Naive thymus-derived CD4-positive, alpha-beta T cell (primary cell): ENCODE results near the gene PLA1A. TPM values are rescaled to one million over a fixed set of nuclear protein-coding genes. Genes with fewer than 3 reads are reported as not detected.

Experiments
- ATAC-seq: fragments of 150-1000 bp; cut with Tn5 transposase; 2 replicates; pipeline ENCODE4 v1.10.0; 2021; ENCODE audit warnings: mild to moderate bottlenecking, moderate library complexity
- CTCF ChIA-PET: fragments of 350-600 bp; sonication (Branson Sonifier 250); formaldehyde crosslinking; loops from one replicate; lab custom pipeline; 2021; ENCODE audit warnings: antibody characterized with exemption; lab: Charles Lee
- POLR2A ChIA-PET: fragments of 350-600 bp; sonication (Branson Sonifier 250); formaldehyde crosslinking; loops from one replicate; lab custom pipeline; 2021; ENCODE audit warnings: antibody characterized with exemption, inconsistent platforms; lab: Charles Lee
- DNase-seq, 9 donors: peaks; one replicate each; pipeline versions ENCODE4 v3.0.0 to v3.0.0-alpha.2; 2020 to 2022; ENCODE audit warnings: mixed read lengths in 1 of 9
- H3K27ac ChIP-seq: one replicate; pipeline ENCODE4 v1.7.0; 2013; ENCODE audit warnings: mild to moderate bottlenecking, low read depth, low read length, moderate library complexity
- H3K27me3 ChIP-seq, 2 donors: one replicate each; pipeline ENCODE4 v1.7.0; 2013; ENCODE audit warnings: low read length in 2 of 2, mild to moderate bottlenecking in 2 of 2, moderate library complexity in 2 of 2; ENCODE audit not compliant: control insufficient read depth in 2 of 2, insufficient read depth in 2 of 2
- H3K36me3 ChIP-seq, 3 experiments: 1 replicate in 2 of 3; 2 replicates in 1 of 3; pipeline ENCODE4 v1.7.0; 2013; ENCODE audit warnings: low read length in 3 of 3, mild to moderate bottlenecking in 3 of 3, moderate library complexity in 1 of 3; ENCODE audit not compliant: insufficient read depth in 3 of 3, control insufficient read depth in 2 of 3
- H3K4me1 ChIP-seq, 2 donors: one replicate each; pipeline ENCODE4 v1.7.0; 2013; ENCODE audit warnings: low read length in 2 of 2, mild to moderate bottlenecking in 2 of 2, moderate library complexity in 1 of 2; ENCODE audit not compliant: control insufficient read depth in 2 of 2, insufficient read depth in 2 of 2
- H3K4me3 ChIP-seq: 2 replicates; pipeline ENCODE4 v1.7.0; 2013; ENCODE audit warnings: mild to moderate bottlenecking, low read length
- H3K9me3 ChIP-seq, 3 experiments: 1 replicate in 2 of 3; 2 replicates in 1 of 3; pipeline ENCODE4 v1.7.0; 2013; ENCODE audit warnings: low read length in 3 of 3; ENCODE audit not compliant: control insufficient read depth in 2 of 3
- H3K27ac Mint-ChIP-seq, 9 donors: one replicate each; pipeline ENCODE4 v1.8.0; 2020 to 2022; ENCODE audit warnings: mixed read lengths in 9 of 9, mild to moderate bottlenecking in 8 of 9, moderate library complexity in 5 of 9, inconsistent platforms in 2 of 9
- H3K27me3 Mint-ChIP-seq, 5 donors: one replicate each; pipeline ENCODE4 v1.8.0; 2021 to 2022; ENCODE audit warnings: mixed read lengths in 5 of 5, mild to moderate bottlenecking in 1 of 5
- H3K36me3 Mint-ChIP-seq, 5 donors: one replicate each; pipeline ENCODE4 v1.8.0; 2020 to 2022; ENCODE audit warnings: mixed read lengths in 5 of 5, mild to moderate bottlenecking in 3 of 5, inconsistent platforms in 1 of 5
- H3K4me1 Mint-ChIP-seq, 7 donors: one replicate each; pipeline ENCODE4 v1.8.0; 2020 to 2022; ENCODE audit warnings: mixed read lengths in 7 of 7, mild to moderate bottlenecking in 3 of 7, inconsistent platforms in 1 of 7
- H3K4me3 Mint-ChIP-seq, 10 donors: one replicate each; pipeline ENCODE4 v1.8.0; 2020 to 2022; ENCODE audit warnings: mild to moderate bottlenecking in 10 of 10, mixed read lengths in 10 of 10, moderate library complexity in 6 of 10, inconsistent platforms in 2 of 10
- H3K9me3 Mint-ChIP-seq, 11 donors: one replicate each; pipeline ENCODE4 v1.8.0; 2020 to 2022; ENCODE audit warnings: mixed read lengths in 11 of 11, mild to moderate bottlenecking in 4 of 11, inconsistent platforms in 1 of 11, moderate library complexity in 1 of 11
- intact Hi-C, 2 donors: fragments of 100-400 bp; cut with micrococcal nuclease; formaldehyde crosslinking; loops; one replicate each; pipeline ENCODE4 v1.15.1; 2023
- polyA plus RNA-seq, 2 donors: library from polyadenylated mRNA; unstranded; fragments of 300-500 nt; fragmentation: Illumina TruSeq; gene quantifications; one replicate each; pipeline ENCODE4 v1.2.3, GENCODE V29; 2021
- total RNA-seq, 6 experiments: library from RNA in 5 of 6; stranded (reverse) in 5 of 6; gene quantifications; 1 replicate in 5 of 6; 2 replicates in 1 of 6; pipeline ENCODE4 v1.2.3 and lab custom pipeline; 2021 to 2026

PLA1A gene
- total and polyA plus RNA-seq, 7 experiments from 2014 or later = 0.73 TPM; not detected in 6

- no peaks in the 10 kb centered on the region for H3K36me3 ChIP-seq
- H3K4me1 ChIP-seq = no peaks in the 10 kb centered on the region
- peaks cover 0 to 33% (median 0%) of the 10 kb centered on the region in 7 donors for H3K4me1 Mint-ChIP-seq
- H3K27me3 Mint-ChIP-seq = peaks cover 7 to 19% (median 12%) of the 10 kb centered on the region in 5 donors
- H3K4me3 ChIP-seq = no peak overlapping the region
- H3K27me3 ChIP-seq = no peaks in the 10 kb centered on the region
- ATAC-seq (no peak), DNase-seq (no peak)
- ChIA-PET POLR2A (no interaction called here), CTCF (no interaction called here)
- H3K27ac ChIP-seq = no peak overlapping the region
- intact Hi-C loops = no loop called here
- H3K4me3 Mint-ChIP-seq = no peak overlapping the region
- H3K9me3 Mint-ChIP-seq = peaks cover 0 to 14% (median 0%) of the 10 kb centered on the region in 11 donors
- no peaks in the 10 kb centered on the region for H3K9me3 ChIP-seq
- H3K27ac Mint-ChIP-seq = no peak overlapping the region
- H3K36me3 Mint-ChIP-seq = peaks cover 0 to 15% (median 0%) of the 10 kb centered on the region in 5 donors
Observed at GRCh38 chr3:119585856-119586570, 11.7 kb upstream of the PLA1A start.

- Histone ChIP-seq H3K27ac (no peak overlapping the region), H3K9me3 (no peaks in the 10 kb centered on the region), H3K4me1 (no peaks in the 10 kb centered on the region), H3K4me3 (no peak overlapping the region), H3K36me3 (no peaks in the 10 kb centered on the region), H3K27me3 (no peaks in the 10 kb centered on the region)
- H3K27ac Mint-ChIP-seq = no peak overlapping the region
- H3K4me3 Mint-ChIP-seq = no peak overlapping the region
- intact Hi-C loops = no loop called here
- H3K9me3 Mint-ChIP-seq = peaks cover 0 to 14% (median 0%) of the 10 kb centered on the region in 11 donors
- ATAC-seq = no peak
- POLR2A ChIA-PET = no interaction called here
- H3K27me3 Mint-ChIP-seq = peaks cover 7 to 19% (median 12%) of the 10 kb centered on the region in 5 donors
- CTCF ChIA-PET = no interaction called here
- peaks cover 0 to 15% (median 0%) of the 10 kb centered on the region in 5 donors for H3K36me3 Mint-ChIP-seq
- H3K4me1 Mint-ChIP-seq = peaks cover 0 to 29% (median 0%) of the 10 kb centered on the region in 7 donors
- DNase-seq = no peak
Observed at GRCh38 chr3:119586733-119587172, 10.9 kb upstream of the PLA1A start.

- peaks cover 0 to 14% (median 0%) of the 10 kb centered on the region in 5 donors for H3K36me3 Mint-ChIP-seq
- H3K4me1 ChIP-seq = no peaks in the 10 kb centered on the region
- ChIA-PET CTCF (no interaction called here), POLR2A (no interaction called here)
- H3K9me3 ChIP-seq = no peaks in the 10 kb centered on the region
- intact Hi-C loops = no loop called here
- peaks cover 0 to 19% (median 0%) of the 10 kb centered on the region in 7 donors for H3K4me1 Mint-ChIP-seq
- H3K27ac Mint-ChIP-seq = no peak overlapping the region
- H3K27ac ChIP-seq = no peak overlapping the region
- no peak for DNase-seq
- no peaks in the 10 kb centered on the region for H3K36me3 ChIP-seq
- no peak overlapping the region for H3K4me3 ChIP-seq
- peaks cover 0 to 14% (median 0%) of the 10 kb centered on the region in 11 donors for H3K9me3 Mint-ChIP-seq
- peak overlapping the region in 1 of 10 donors; percentile 6 for H3K4me3 Mint-ChIP-seq
- ATAC-seq = no peak
- H3K27me3 ChIP-seq = no peaks in the 10 kb centered on the region
- peaks cover 10 to 19% (median 15%) of the 10 kb centered on the region in 5 donors for H3K27me3 Mint-ChIP-seq
Observed at GRCh38 chr3:119588112-119588511, 9.6 kb upstream of the PLA1A start.

- Mint-ChIP-seq H3K4me1 (peaks cover 0 to 19% (median 0%) of the 10 kb centered on the region in 7 donors), H3K36me3 (peaks cover 0 to 14% (median 0%) of the 10 kb centered on the region in 5 donors), H3K4me3 (no peak overlapping the region), H3K27me3 (peaks cover 10 to 19% (median 19%) of the 10 kb centered on the region in 5 donors), H3K27ac (no peak overlapping the region), H3K9me3 (peaks cover 0 to 14% (median 0%) of the 10 kb centered on the region in 11 donors)
- Histone ChIP-seq H3K27me3 (no peaks in the 10 kb centered on the region), H3K4me3 (no peak overlapping the region), H3K9me3 (no peaks in the 10 kb centered on the region), H3K4me1 (no peaks in the 10 kb centered on the region), H3K27ac (no peak overlapping the region), H3K36me3 (no peaks in the 10 kb centered on the region)
- DNase-seq (no peak), ATAC-seq (peak; percentile 71)
- intact Hi-C loops = no loop called here
- CTCF ChIA-PET = no interaction called here
- POLR2A ChIA-PET = no interaction called here
Observed at GRCh38 chr3:119589102-119589773, 8.4 kb upstream of the PLA1A start.

- POLR2A ChIA-PET = no interaction called here
- no peaks in the 10 kb centered on the region for H3K9me3 ChIP-seq
- Mint-ChIP-seq H3K4me1 (peaks cover 0 to 20% (median 0%) of the 10 kb centered on the region in 7 donors), H3K4me3 (no peak overlapping the region), H3K9me3 (peaks cover 0 to 14% (median 0%) of the 10 kb centered on the region in 11 donors), H3K27me3 (peaks cover 10 to 19% (median 19%) of the 10 kb centered on the region in 5 donors), H3K27ac (no peak overlapping the region), H3K36me3 (peaks cover 0 to 14% (median 0%) of the 10 kb centered on the region in 5 donors)
- ATAC-seq (no peak), DNase-seq (no peak)
- no peak overlapping the region for H3K4me3 ChIP-seq
- H3K27ac ChIP-seq = no peak overlapping the region
- H3K36me3 ChIP-seq = no peaks in the 10 kb centered on the region
- H3K27me3 ChIP-seq = no peaks in the 10 kb centered on the region
- intact Hi-C loops = no loop called here
- no peaks in the 10 kb centered on the region for H3K4me1 ChIP-seq
- CTCF ChIA-PET = no interaction called here
Observed at GRCh38 chr3:119590706-119591105, 7.0 kb upstream of the PLA1A start.

GRCh38 chr3:119592861-119593260, 4.8 kb upstream of the PLA1A start:
- CTCF ChIA-PET = no interaction called here
- no peak overlapping the region for H3K27ac Mint-ChIP-seq
- peaks cover 0 to 14% (median 0%) of the 10 kb centered on the region in 5 donors for H3K36me3 Mint-ChIP-seq
- intact Hi-C loops = no loop called here
- Histone ChIP-seq H3K27me3 (no peaks in the 10 kb centered on the region), H3K36me3 (no peaks in the 10 kb centered on the region), H3K27ac (no peak overlapping the region), H3K9me3 (no peaks in the 10 kb centered on the region), H3K4me3 (no peak overlapping the region), H3K4me1 (no peaks in the 10 kb centered on the region)
- no peak for DNase-seq
- POLR2A ChIA-PET = no interaction called here
- no peak overlapping the region for H3K4me3 Mint-ChIP-seq
- peaks cover 0 to 25% (median 0%) of the 10 kb centered on the region in 7 donors for H3K4me1 Mint-ChIP-seq
- H3K9me3 Mint-ChIP-seq = peaks cover 0 to 12% (median 0%) of the 10 kb centered on the region in 11 donors
- H3K27me3 Mint-ChIP-seq = peaks cover 10 to 19% (median 18%) of the 10 kb centered on the region in 5 donors
- no peak for ATAC-seq
